H9 (cell line): ENCODE results near the gene ANKS3. TPM values are rescaled to one million over a fixed set of nuclear protein-coding genes. Genes with fewer than 3 reads are reported as not detected.

Experiments
- DNase-seq: peaks from one replicate; pipeline ENCODE4 v3.0.0-alpha.2; 2017
- H2AFZ ChIP-seq: one replicate; pipeline ENCODE4 v1.6.1; 2013; ENCODE audit warnings: mild to moderate bottlenecking, low read length, control low read depth, moderate library complexity
- H2AK5ac ChIP-seq: 2 replicates; pipeline ENCODE4 v1.6.1; 2013; ENCODE audit warnings: low read length, control low read depth, mixed read lengths; ENCODE audit not compliant: insufficient read length
- H2BK120ac ChIP-seq: one replicate; pipeline ENCODE4 v1.6.1; 2013; ENCODE audit warnings: low read depth, mild to moderate bottlenecking, low read length, control low read depth, inconsistent platforms; ENCODE audit not compliant: poor library complexity, severe bottlenecking
- H2BK12ac ChIP-seq: 2 replicates; pipeline ENCODE4 v1.6.1; 2013; ENCODE audit warnings: low read length, control low read depth, mixed read lengths, low read depth; ENCODE audit not compliant: insufficient read length
- H2BK15ac ChIP-seq: 2 replicates; pipeline ENCODE4 v1.6.1; 2013; ENCODE audit warnings: low read depth, low read length, control low read depth
- H2BK20ac ChIP-seq: one replicate; pipeline ENCODE4 v1.6.1; 2013; ENCODE audit warnings: low read depth, mild to moderate bottlenecking, low read length, control low read depth, inconsistent platforms; ENCODE audit not compliant: poor library complexity, severe bottlenecking
- H2BK5ac ChIP-seq: 2 replicates; pipeline ENCODE4 v1.6.1; 2013; ENCODE audit warnings: low read length, control low read depth, mixed read lengths; ENCODE audit not compliant: insufficient read length
- H3K14ac ChIP-seq: 2 replicates; pipeline ENCODE4 v1.6.1; 2013; ENCODE audit warnings: low read length, control low read depth; ENCODE audit not compliant: insufficient read depth
- H3K18ac ChIP-seq: 2 replicates; pipeline ENCODE4 v1.6.1; 2013; ENCODE audit warnings: low read depth, mild to moderate bottlenecking, mixed read lengths, low read length, control low read depth; ENCODE audit not compliant: insufficient read length
- H3K23ac ChIP-seq: 2 replicates; pipeline ENCODE4 v1.6.1; 2013; ENCODE audit warnings: low read length, control low read depth, mixed read lengths, low read depth; ENCODE audit not compliant: insufficient read length
- H3K23me2 ChIP-seq: 2 replicates; pipeline ENCODE4 v1.6.1; 2013; ENCODE audit warnings: low read depth, mild to moderate bottlenecking, mixed read lengths, low read length, control low read depth; ENCODE audit not compliant: insufficient read length, poor library complexity, severe bottlenecking
- H3K27ac ChIP-seq: 2 replicates; pipeline ENCODE4 v1.5.1; 2013; ENCODE audit warnings: low read length, control low read depth, mixed read lengths, low read depth; ENCODE audit not compliant: insufficient read length
- H3K27me3 ChIP-seq: 2 replicates; pipeline ENCODE4 v1.6.1; 2013; ENCODE audit warnings: low read length, control low read depth, inconsistent platforms; ENCODE audit not compliant: insufficient read depth
- H3K4ac ChIP-seq: 2 replicates; pipeline ENCODE4 v1.6.1; 2013; ENCODE audit warnings: low read depth, mild to moderate bottlenecking, control low read depth, inconsistent platforms, low read length, moderate library complexity
- H3K4me1 ChIP-seq: 2 replicates; pipeline ENCODE4 v1.6.1; 2013; ENCODE audit warnings: low read length, control low read depth, inconsistent platforms; ENCODE audit not compliant: insufficient read depth
- H3K4me2 ChIP-seq: 2 replicates; pipeline ENCODE4 v1.6.1; 2013; ENCODE audit warnings: low read length, control low read depth, mixed read lengths; ENCODE audit not compliant: insufficient read length, insufficient read depth
- H3K56ac ChIP-seq: 2 replicates; pipeline ENCODE4 v1.6.1; 2013; ENCODE audit warnings: low read depth, mild to moderate bottlenecking, mixed read lengths, low read length, control low read depth; ENCODE audit not compliant: insufficient read length
- H3K79me1 ChIP-seq: 2 replicates; pipeline ENCODE4 v1.6.1; 2013; ENCODE audit warnings: low read depth, mild to moderate bottlenecking, moderate library complexity, low read length, control low read depth, inconsistent platforms; ENCODE audit not compliant: insufficient read depth, poor library complexity, severe bottlenecking
- H3K79me2 ChIP-seq: 2 replicates; pipeline ENCODE4 v1.6.1; 2013; ENCODE audit warnings: low read length, control low read depth, inconsistent platforms; ENCODE audit not compliant: insufficient read depth
- H3K9ac ChIP-seq: 2 replicates; pipeline ENCODE4 v1.6.1; 2013; ENCODE audit warnings: low read length, control low read depth, mixed read lengths; ENCODE audit not compliant: insufficient read length; ENCODE audit errors: extremely low read depth
- H3K9me3 ChIP-seq: one replicate; pipeline ENCODE4 v1.6.1; 2013; ENCODE audit warnings: low read depth, low read length, inconsistent platforms; ENCODE audit not compliant: control insufficient read depth
- H3T11ph ChIP-seq: one replicate; pipeline ENCODE4 v1.6.1; 2013; ENCODE audit warnings: mild to moderate bottlenecking, low read length, control low read depth, inconsistent platforms
- H4K20me1 ChIP-seq: one replicate; pipeline ENCODE4 v1.6.1; 2013; ENCODE audit not compliant: control insufficient read depth, insufficient read length, insufficient read depth
- H4K5ac ChIP-seq: 2 replicates; pipeline ENCODE4 v1.6.1; 2013; ENCODE audit warnings: low read depth, mild to moderate bottlenecking, mixed read lengths, low read length, control low read depth; ENCODE audit not compliant: insufficient read length
- H4K8ac ChIP-seq: replicated peaks from 2 replicates; pipeline ENCODE4 v1.6.1; 2013; ENCODE audit warnings: low read length, control low read depth, mixed read lengths, low read depth; ENCODE audit not compliant: insufficient read length
- H4K91ac ChIP-seq: 2 replicates; pipeline ENCODE4 v1.6.1; 2013; ENCODE audit warnings: low read depth, mild to moderate bottlenecking, moderate library complexity, mixed read lengths, low read length, control low read depth; ENCODE audit not compliant: insufficient read length
- H3K27ac Mint-ChIP-seq, 3 experiments: 2 replicates in 2 of 3; 3 replicates in 1 of 3; pipeline ENCODE4 v1.8.0; 2020 to 2021; ENCODE audit warnings: mixed read lengths in 3 of 3, mild to moderate bottlenecking in 1 of 3, moderate library complexity in 1 of 3
- H3K27me3 Mint-ChIP-seq: 2 replicates; pipeline ENCODE4 v1.8.0; 2021; ENCODE audit warnings: low read depth, mild to moderate bottlenecking, moderate library complexity, mixed read lengths
- H3K36me3 Mint-ChIP-seq, 3 experiments: 2 replicates in 2 of 3; 3 replicates in 1 of 3; pipeline ENCODE4 v1.8.0; 2020 to 2021; ENCODE audit warnings: low read depth in 3 of 3, mixed read lengths in 3 of 3; ENCODE audit not compliant: insufficient read depth in 1 of 3
- H3K4me1 Mint-ChIP-seq, 2 experiments: 2 replicates each; pipeline ENCODE4 v1.8.0; 2020; ENCODE audit warnings: mixed read lengths in 2 of 2
- H3K4me3 Mint-ChIP-seq, 2 experiments: 2 replicates in 1 of 2; 3 replicates in 1 of 2; pipeline ENCODE4 v1.8.0; 2020 to 2021; ENCODE audit warnings: mild to moderate bottlenecking in 2 of 2, mixed read lengths in 2 of 2, moderate library complexity in 1 of 2
- H3K9me3 Mint-ChIP-seq, 2 experiments: 2 replicates in 1 of 2; 3 replicates in 1 of 2; pipeline ENCODE4 v1.8.0; 2020; ENCODE audit warnings: mild to moderate bottlenecking in 2 of 2, mixed read lengths in 2 of 2, moderate library complexity in 1 of 2
- CTCF ChIP-seq: fragments of 200-600 bp; sonication (generic); conservative IDR thresholded peaks from 3 replicates; pipeline ENCODE4 v1.8.0; 2021; ENCODE audit warnings: antibody characterized with exemption, mild to moderate bottlenecking
- WGBS: extraction: QIAGEN DNeasy Blood & Tissue Kit; methylation state at CpG from one replicate; pipeline ENCODE4 v1.1.7; 2013; ENCODE audit warnings: missing lambda C conversion rate, low lambda C conversion rate, mixed read lengths; ENCODE audit not compliant: insufficient read length; ENCODE audit errors: extremely low coverage; 5-methylcytosine and 5-hydroxymethylcytosine counted together
- total RNA-seq: library from RNA; stranded (reverse); gene quantifications from 2 replicates; pipeline ENCODE4 v1.2.1, GENCODE V29; 2021

ANKS3 gene
- total RNA-seq, 1 experiment from 2014 or later: 32.0 TPM

- Mint-ChIP-seq H3K36me3 (peaks cover 53 to 78% (median 76%) of the 10 kb centered on the region in 3 experiments), H3K4me3 (no peak overlapping the region), H3K9me3 (peaks cover 7 to 9% of the 10 kb centered on the region in 2 experiments; a peak in 3 of 5 replicates), H3K27ac (no peak overlapping the region), H3K4me1 (no peaks in the 10 kb centered on the region), H3K27me3 (no peaks in the 10 kb centered on the region)
- Histone ChIP-seq H3K4me1 (no peaks in the 10 kb centered on the region), H3K56ac (no peak overlapping the region), H3K27ac (no peak overlapping the region), H2BK12ac (no peak overlapping the region), H3K9ac (no peak overlapping the region), H4K20me1 (no peaks in the 10 kb centered on the region), H3T11ph (no peak overlapping the region), H3K18ac (no peak overlapping the region), H2AFZ (no peak overlapping the region), H3K4ac (no peak overlapping the region), H3K27me3 (no peaks in the 10 kb centered on the region), H3K23me2 (no peaks in the 10 kb centered on the region), H3K79me1 (no peaks in the 10 kb centered on the region), H2BK5ac (no peak overlapping the region), H3K79me2 (no peaks in the 10 kb centered on the region), H3K23ac (no peak overlapping the region), H4K8ac (no peak overlapping the region), H2BK120ac (no peak overlapping the region), H2BK20ac (no peak overlapping the region), H3K4me2 (no peak overlapping the region), H3K9me3 (no peaks in the 10 kb centered on the region), H2AK5ac (no peak overlapping the region), H4K5ac (no peak overlapping the region), H4K91ac (no peak overlapping the region), H3K14ac (no peak overlapping the region), H2BK15ac (no peak overlapping the region)
- WGBS: no CpG with 5 or more reads among the region's 6 CpGs
- TF ChIP-seq CTCF: no peak
- DNase-seq: no peak
Observed at GRCh38 chr16:4755687-4756086, 21.6 kb upstream of the ANKS3 start.
